ENCODE results near the gene ANKRD22.
A peak's percentile ranks its signal among the peaks of the same experiment; 100 is the strongest.

ANKRD22 gene

GRCh38 chr10:88848499-88848898 is 3.1 kb downstream of the ANKRD22 start:
- TF ChIP-seq NFIC (IDR thresholded peaks at IDR 0.05) (no peak), CEBPB (IDR thresholded peaks at IDR 0.05) (0 out of 2 replicates have a peak, but pooled peaks have one; percentile 23)

DNA sequence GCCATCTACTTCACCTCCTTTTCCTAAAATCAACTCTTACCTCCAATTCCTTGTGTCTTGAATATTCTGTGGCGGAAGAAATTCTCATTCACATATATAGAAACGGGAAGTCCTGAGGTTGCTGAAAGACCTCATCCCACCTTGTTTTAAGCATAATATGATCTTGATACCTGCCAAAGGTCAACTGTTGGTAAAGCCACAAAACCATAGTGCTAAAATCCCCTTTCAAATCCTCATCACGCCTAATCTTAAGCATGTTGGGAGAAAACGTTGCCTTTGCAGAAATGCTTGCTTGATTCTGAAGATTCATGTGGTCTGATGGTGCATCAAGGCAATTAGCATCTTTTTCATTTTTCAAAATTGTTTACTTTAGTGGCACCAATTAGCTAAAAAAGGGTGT is 8.5 kb downstream of the ANKRD22 start:
- TF ChIP-seq TCF12 (IDR thresholded peaks at IDR 0.05; ENCODE audit: low read depth) = no peak
- no peak for TF ChIP-seq RAD21 (IDR thresholded peaks at IDR 0.05; ENCODE audit: low read depth)
- no peak for TF ChIP-seq NFIC (IDR thresholded peaks at IDR 0.05)
- TF ChIP-seq FOXM1 (IDR thresholded peaks at IDR 0.05; ENCODE audit: borderline replicate concordance, low read depth) = no peak
- TF ChIP-seq REST (IDR thresholded peaks at IDR 0.05; ENCODE audit: low read depth) = no peak
- TF ChIP-seq EP300 (IDR thresholded peaks at IDR 0.05; ENCODE audit: borderline replicate concordance) = no peak
- TF ChIP-seq ZBTB7A (IDR thresholded peaks at IDR 0.05; ENCODE audit: low read depth) = no peak
- TF ChIP-seq CREB1 (IDR thresholded peaks at IDR 0.05; ENCODE audit: low read depth) = no peak
- TF ChIP-seq, protein P1, sequence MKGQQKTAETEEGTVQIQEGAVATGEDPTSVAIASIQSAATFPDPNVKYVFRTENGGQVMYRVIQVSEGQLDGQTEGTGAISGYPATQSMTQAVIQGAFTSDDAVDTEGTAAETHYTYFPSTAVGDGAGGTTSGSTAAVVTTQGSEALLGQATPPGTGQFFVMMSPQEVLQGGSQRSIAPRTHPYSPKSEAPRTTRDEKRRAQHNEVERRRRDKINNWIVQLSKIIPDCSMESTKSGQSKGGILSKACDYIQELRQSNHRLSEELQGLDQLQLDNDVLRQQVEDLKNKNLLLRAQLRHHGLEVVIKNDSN (IDR thresholded peaks at IDR 0.05) = no peak
- no peak for TF ChIP-seq YY1 (IDR thresholded peaks at IDR 0.05; ENCODE audit: low read depth)
- TF ChIP-seq MAX (IDR thresholded peaks at IDR 0.05) = no peak
- TF ChIP-seq CEBPB (IDR thresholded peaks at IDR 0.05) = no peak
- no peak for TF ChIP-seq EGR1 (IDR thresholded peaks at IDR 0.05)
- no peak for TF ChIP-seq TAF1 (IDR thresholded peaks at IDR 0.05; ENCODE audit: low read depth)
- no peak for TF ChIP-seq TEAD4 (IDR thresholded peaks at IDR 0.05)

DNA sequence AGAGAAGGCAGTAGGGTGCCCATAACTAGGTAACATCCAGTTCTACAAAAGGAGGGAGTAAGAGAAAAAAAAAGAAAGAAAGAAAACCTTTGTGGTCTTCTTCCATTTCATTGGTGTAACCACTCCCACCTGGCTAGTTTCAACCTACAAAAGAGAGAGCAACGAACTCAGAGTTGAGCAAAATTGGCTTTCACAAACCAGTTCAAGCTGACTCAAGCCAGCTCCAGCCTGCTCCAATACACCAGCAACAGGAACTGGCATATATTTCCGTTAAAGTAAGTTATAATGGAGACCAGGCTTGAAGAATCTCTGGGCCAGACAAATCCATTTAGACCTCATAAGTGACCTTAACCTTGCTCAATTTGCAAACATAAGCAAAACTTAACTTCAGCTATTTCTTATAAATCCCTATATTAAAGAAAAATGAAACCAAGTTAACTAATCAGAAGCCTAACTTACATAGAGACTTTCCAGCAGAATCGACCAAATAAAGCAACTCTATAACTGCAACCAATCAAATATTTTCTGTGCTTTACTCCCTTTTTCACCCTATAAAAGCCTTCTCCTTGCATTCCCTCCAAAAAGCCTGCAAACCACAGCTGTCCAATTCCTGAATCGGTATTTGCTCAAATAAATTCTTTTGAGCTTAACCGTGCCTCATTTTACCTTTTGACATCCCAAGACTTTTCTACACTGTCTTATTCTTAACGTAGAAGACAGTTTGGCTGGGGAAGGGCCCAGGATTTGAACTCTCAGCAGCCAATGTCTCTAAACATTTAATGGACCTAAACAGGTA is 10.1 kb downstream of the ANKRD22 start:
- TF ChIP-seq RAD21 (IDR thresholded peaks at IDR 0.05; ENCODE audit: low read depth) (no peak), NFIC (IDR thresholded peaks at IDR 0.05) (no peak), EP300 (IDR thresholded peaks at IDR 0.05; ENCODE audit: borderline replicate concordance) (no peak), FOXM1 (IDR thresholded peaks at IDR 0.05; ENCODE audit: borderline replicate concordance, low read depth) (no peak), ZBTB7A (IDR thresholded peaks at IDR 0.05; ENCODE audit: low read depth) (no peak), TCF12 (IDR thresholded peaks at IDR 0.05; ENCODE audit: low read depth) (no peak), YY1 (IDR thresholded peaks at IDR 0.05; ENCODE audit: low read depth) (no peak), CREB1 (IDR thresholded peaks at IDR 0.05; ENCODE audit: low read depth) (no peak), TAF1 (IDR thresholded peaks at IDR 0.05; ENCODE audit: low read depth) (no peak), MAX (IDR thresholded peaks at IDR 0.05) (no peak), REST (IDR thresholded peaks at IDR 0.05; ENCODE audit: low read depth) (no peak), EGR1 (IDR thresholded peaks at IDR 0.05) (no peak), CEBPB (IDR thresholded peaks at IDR 0.05) (no peak), TEAD4 (IDR thresholded peaks at IDR 0.05) (no peak)
- TF ChIP-seq, protein P1 (IDR thresholded peaks at IDR 0.05) = no peak

GRCh38 chr10:88840881-88841280 is 10.8 kb downstream of the ANKRD22 start:
- TF ChIP-seq TEAD4 (IDR thresholded peaks at IDR 0.05) = no peak
- TF ChIP-seq TCF12 (IDR thresholded peaks at IDR 0.05; ENCODE audit: low read depth) = no peak
- TF ChIP-seq RAD21 (IDR thresholded peaks at IDR 0.05; ENCODE audit: low read depth) = no peak
- TF ChIP-seq REST (IDR thresholded peaks at IDR 0.05; ENCODE audit: low read depth) = no peak
- no peak for TF ChIP-seq NFIC (IDR thresholded peaks at IDR 0.05)
